ENCODE data around the gene HPSE2.

DNA sequence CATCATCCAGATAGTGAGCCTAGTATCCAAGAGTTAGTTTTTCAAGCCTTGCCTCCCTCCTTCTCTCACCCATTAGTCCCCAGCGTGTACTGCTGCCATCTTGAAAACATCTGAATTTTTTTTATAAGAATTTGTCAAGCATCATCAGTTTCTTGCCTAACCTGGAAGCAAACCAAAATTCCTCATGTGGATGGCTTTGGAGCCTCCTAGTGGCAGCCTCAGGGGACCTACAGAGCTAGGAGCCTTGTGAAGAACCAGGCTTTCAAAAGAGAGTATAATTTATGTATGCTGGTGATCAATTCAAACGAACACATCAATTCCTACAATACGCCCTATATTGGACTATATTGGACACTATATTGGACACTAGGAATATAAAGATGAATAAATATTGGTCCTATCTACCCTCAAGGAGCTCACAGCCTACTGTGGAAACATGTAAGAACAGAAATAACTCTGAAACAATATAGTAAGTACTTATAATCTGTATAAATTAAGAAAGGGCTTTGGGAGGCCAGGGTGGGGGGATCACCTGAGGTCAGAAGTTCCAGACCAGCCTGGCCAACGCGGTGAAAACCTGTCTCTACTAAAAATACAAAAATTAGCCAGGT, 63.4 kb downstream of the HPSE2 start:
- TF ChIP-seq, protein P1, sequence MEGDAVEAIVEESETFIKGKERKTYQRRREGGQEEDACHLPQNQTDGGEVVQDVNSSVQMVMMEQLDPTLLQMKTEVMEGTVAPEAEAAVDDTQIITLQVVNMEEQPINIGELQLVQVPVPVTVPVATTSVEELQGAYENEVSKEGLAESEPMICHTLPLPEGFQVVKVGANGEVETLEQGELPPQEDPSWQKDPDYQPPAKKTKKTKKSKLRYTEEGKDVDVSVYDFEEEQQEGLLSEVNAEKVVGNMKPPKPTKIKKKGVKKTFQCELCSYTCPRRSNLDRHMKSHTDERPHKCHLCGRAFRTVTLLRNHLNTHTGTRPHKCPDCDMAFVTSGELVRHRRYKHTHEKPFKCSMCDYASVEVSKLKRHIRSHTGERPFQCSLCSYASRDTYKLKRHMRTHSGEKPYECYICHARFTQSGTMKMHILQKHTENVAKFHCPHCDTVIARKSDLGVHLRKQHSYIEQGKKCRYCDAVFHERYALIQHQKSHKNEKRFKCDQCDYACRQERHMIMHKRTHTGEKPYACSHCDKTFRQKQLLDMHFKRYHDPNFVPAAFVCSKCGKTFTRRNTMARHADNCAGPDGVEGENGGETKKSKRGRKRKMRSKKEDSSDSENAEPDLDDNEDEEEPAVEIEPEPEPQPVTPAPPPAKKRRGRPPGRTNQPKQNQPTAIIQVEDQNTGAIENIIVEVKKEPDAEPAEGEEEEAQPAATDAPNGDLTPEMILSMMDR (IDR thresholded peaks at IDR 0.05) = no peak
- TF ChIP-seq POLR2A (IDR thresholded peaks at IDR 0.05) (no peak), POLR2AphosphoS5 (IDR thresholded peaks at IDR 0.05; ENCODE audit: insufficient read depth in 1 of 2, low read depth in 1 of 2) (no peak)

All from vagina (tissue), 2 donors.